GM10248 (cell line): ENCODE measurements around the gene PCDHGA2.
"Not testable (repeated sequence)": the region's sequence is repeated elsewhere in the genome, so short reads cannot be mapped to it uniquely, and the experiment has no call there.

Source experiments
- CTCF ChIA-PET: fragments of 300-600 bp; sonication (Branson Sonifier 250); formaldehyde crosslinking; extraction: SDS; loops from one replicate; lab custom pipeline; 2021; ENCODE audit warnings: antibody characterized with exemption; lab: Yijun Ruan, JAX
- POLR2A ChIA-PET: fragments of 350-650 bp; sonication (Branson Sonifier 250); formaldehyde crosslinking; extraction: SDS; loops from one replicate; lab custom pipeline; 2020; ENCODE audit warnings: antibody characterized with exemption; lab: Yijun Ruan, JAX
- DNase-seq: peaks from one replicate; pipeline ENCODE4 v3.0.0; 2012; ENCODE audit errors: extremely low spot score
- CTCF ChIP-seq: IDR thresholded peaks from 2 replicates; pipeline ENCODE4 v1.5.1; 2012; ENCODE audit warnings: mild to moderate bottlenecking, low read depth; ENCODE audit errors: extremely low read depth, missing control alignments, control extremely low read depth

The PCDHGA2 gene

GRCh38 chr5:141338538-141339306, at the start of gene PCDHGA2:
Gene PCDHGA2 (plus strand): TSS chr5:141338760.
- CTCF ChIA-PET = interaction anchor here (1.1 to 2.5 kb wide), 14 partner anchors 8 to 492 kb away, joined by 3 to 14 read pairs (median 5); partner anchors contain the start of genes PCDHGA1, PCDHGA10, PCDHGA12 and PCDHGB1
- TF ChIP-seq CTCF = peak; percentile 35
- POLR2A ChIA-PET = no interaction called here
- DNase-seq = peak; percentile 47

- ChIA-PET POLR2A (no interaction called here), CTCF (no interaction called here)
- DNase-seq = no peak
- TF ChIP-seq CTCF = no peak
Observed at GRCh38 chr5:141298376-141298775, 40.2 kb upstream of the PCDHGA2 start.

DNA sequence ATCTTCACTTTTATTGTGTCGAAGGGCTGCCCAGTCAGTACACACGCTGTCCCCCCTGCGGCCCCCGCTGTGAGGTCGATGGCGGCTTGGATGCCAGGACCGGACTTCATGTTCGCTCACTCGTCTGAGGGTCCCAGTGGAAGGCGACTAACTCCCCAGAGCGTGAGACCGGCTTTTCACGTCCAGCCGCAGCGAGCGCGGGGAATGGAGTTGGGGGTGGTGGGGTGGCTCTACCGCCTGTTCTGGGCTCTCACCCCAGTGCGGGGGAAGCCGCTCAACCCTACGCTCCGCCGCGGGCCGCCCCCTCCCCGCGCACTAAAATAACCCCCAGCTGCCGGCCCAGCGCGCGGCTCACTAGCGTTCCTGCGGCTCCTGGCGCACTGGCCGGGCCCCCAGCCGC, 34.8 kb upstream of the PCDHGA2 start, which contains the start of gene SLC25A2:
Gene SLC25A2 (minus strand): TSS at position 294 of the 400 bp plus-strand sequence. CDS start 184 bp downstream, at position 110.
- ChIA-PET CTCF (interaction anchor here (0.8 kb wide), 1 partner anchor 16 kb away, joined by 3 read pairs; no protein-coding TSS in a partner anchor), POLR2A (no interaction called here)
- no peak for DNase-seq
- TF ChIP-seq CTCF = no peak

GRCh38 chr5:141306630-141307029, 31.9 kb upstream of the PCDHGA2 start:
- ChIA-PET POLR2A (no interaction called here), CTCF (interaction anchor here (3.2 kb wide), 1 partner anchor 14 kb away, joined by 10 read pairs; the partner anchor contains the start of gene TAF7)
- DNase-seq = no peak
- TF ChIP-seq CTCF = no peak

DNA sequence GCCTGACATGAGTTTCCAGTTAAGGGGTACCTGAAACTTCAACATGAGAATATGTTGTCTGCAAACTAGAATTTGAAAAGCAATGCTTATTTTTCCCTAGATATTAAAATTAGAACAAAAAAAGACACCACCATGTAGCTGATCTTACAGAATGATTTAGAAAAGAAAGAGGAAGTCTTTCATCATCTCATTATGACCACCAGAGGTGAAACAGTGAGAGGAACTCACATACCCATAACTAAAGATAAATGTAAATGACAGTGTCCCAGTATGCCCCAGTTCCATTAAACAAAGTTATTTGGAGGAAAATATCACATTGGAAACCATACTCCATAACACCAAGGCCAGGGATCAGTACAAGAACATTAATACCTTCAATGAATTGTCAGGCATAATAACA, 24.8 kb upstream of the PCDHGA2 start:
- TF ChIP-seq CTCF = no peak
- ChIA-PET CTCF (no interaction called here), POLR2A (no interaction called here)
- DNase-seq = no peak

DNA sequence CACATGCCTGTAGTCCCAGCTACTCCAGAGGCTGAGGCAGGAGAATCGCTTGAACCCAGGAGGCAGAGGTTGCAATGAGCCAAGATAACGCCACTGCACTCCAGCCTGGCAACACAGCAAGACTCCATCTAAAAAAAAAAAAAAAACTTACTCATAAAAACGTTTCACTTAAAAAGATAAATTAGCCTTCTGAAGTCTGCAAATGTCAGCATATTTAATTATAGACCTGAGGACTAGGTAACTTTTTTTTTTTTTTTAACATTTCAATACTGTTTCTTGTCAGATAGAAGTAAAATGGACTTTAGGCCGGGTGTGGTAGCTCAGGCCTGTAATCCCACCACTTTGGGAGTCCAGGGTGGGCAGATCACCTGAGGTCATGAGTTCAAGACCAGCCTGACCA, 21.6 kb upstream of the PCDHGA2 start:
- CTCF ChIA-PET, POLR2A ChIA-PET, DNase-seq: not testable (repeated sequence)

GRCh38 chr5:141319202-141319601, 19.4 kb upstream of the PCDHGA2 start:
- POLR2A ChIA-PET = no interaction called here
- no peak for TF ChIP-seq CTCF
- no peak for DNase-seq
- CTCF ChIA-PET = interaction anchor here (0.9 to 4.4 kb wide), 20 partner anchors 7 to 273 kb away, joined by 3 to 53 read pairs (median 7); partner anchors contain the start of genes PCDHGA1, PCDHGA10, PCDHGA11 and PCDHGA2
